MCF 10A (cell line): ENCODE measurements around the gene TMEM204. TPM values are rescaled to one million over a fixed set of nuclear protein-coding genes. Genes with fewer than 3 reads are reported as not detected.

Source experiments
- BruUV-seq: library from RNA; stranded (reverse); fragments of 400-500 nt; replicated peaks from 2 replicates; lab custom pipeline; 2021; lab: Mats Ljungman, UMichigan
- CTCF ChIA-PET: fragments of 300-600 bp; sonication (Branson Sonifier 250); formaldehyde crosslinking; extraction: SDS; loops from one replicate; lab custom pipeline; 2021; ENCODE audit warnings: antibody characterized with exemption, inconsistent platforms; lab: Yijun Ruan, JAX
- POLR2A ChIA-PET: fragments of 300-600, 350-650 bp; sonication (Branson Sonifier 250); formaldehyde crosslinking; extraction: SDS; loops from one replicate; lab custom pipeline; 2020; ENCODE audit warnings: antibody characterized with exemption, inconsistent platforms; lab: Yijun Ruan, JAX
- DNase-seq: peaks from one replicate; pipeline ENCODE4 v3.0.0-alpha.2; 2018; ENCODE audit not compliant: unreplicated experiment
- H3K27ac Mint-ChIP-seq: one replicate; pipeline ENCODE4 v1.8.0; 2022; ENCODE audit warnings: mild to moderate bottlenecking, low read depth, mixed read lengths; ENCODE audit not compliant: unreplicated experiment
- H3K27me3 Mint-ChIP-seq: one replicate; pipeline ENCODE4 v1.8.0; 2022; ENCODE audit warnings: mixed read lengths; ENCODE audit not compliant: insufficient read depth, unreplicated experiment
- H3K36me3 Mint-ChIP-seq: one replicate; pipeline ENCODE4 v1.8.0; 2022; ENCODE audit warnings: mild to moderate bottlenecking, moderate library complexity, mixed read lengths; ENCODE audit not compliant: insufficient read depth, unreplicated experiment
- H3K4me1 Mint-ChIP-seq: one replicate; pipeline ENCODE4 v1.8.0; 2022; ENCODE audit warnings: mixed read lengths; ENCODE audit not compliant: insufficient read depth, unreplicated experiment
- H3K4me3 Mint-ChIP-seq: one replicate; pipeline ENCODE4 v1.8.0; 2022; ENCODE audit warnings: mild to moderate bottlenecking, moderate library complexity, mixed read lengths; ENCODE audit not compliant: unreplicated experiment
- H3K9me3 Mint-ChIP-seq: one replicate; pipeline ENCODE4 v1.8.0; 2022; ENCODE audit warnings: mixed read lengths; ENCODE audit not compliant: unreplicated experiment
- CTCF ChIP-seq: fragments of 200-600 bp; IDR thresholded peaks from one replicate; pipeline ENCODE4 v1.8.0; 2022; ENCODE audit warnings: antibody characterized with exemption, mild to moderate bottlenecking; ENCODE audit not compliant: unreplicated experiment
- intact Hi-C: fragments of 100-400 bp; cut with micrococcal nuclease; formaldehyde crosslinking; loops from 2 replicates; pipeline ENCODE4 v1.14.1; 2022
- total RNA-seq: library from RNA; stranded (reverse); gene quantifications from 2 replicates; pipeline ENCODE4 v1.2.3, GENCODE V29; 2022

TMEM204 gene
- total RNA-seq, 1 experiment from 2014 or later = not detected

- CTCF ChIA-PET = interaction anchor here (0.7 kb wide), 1 partner anchor 153 kb away, joined by 3 read pairs; no protein-coding TSS in a partner anchor
- TF ChIP-seq CTCF = no peak
- no TSS peak for BruUV-seq
- no peaks in the 10 kb centered on the region for H3K9me3 Mint-ChIP-seq
- DNase-seq = no peak
- intact Hi-C loops = no loop called here
- no peak overlapping the region for H3K4me3 Mint-ChIP-seq
- H3K4me1 Mint-ChIP-seq = no peaks in the 10 kb centered on the region
- no peak overlapping the region for H3K27ac Mint-ChIP-seq
- H3K27me3 Mint-ChIP-seq = no peaks in the 10 kb centered on the region
- POLR2A ChIA-PET = interaction anchor here (0.6 kb wide), 1 partner anchor 158 kb away, joined by 3 read pairs; no protein-coding TSS in a partner anchor
- H3K36me3 Mint-ChIP-seq = peaks cover 7% of the 10 kb centered on the region
Measured at GRCh38 chr16:1496464-1496863, 37.0 kb upstream of the TMEM204 start.

GRCh38 chr16:1497014-1497598 is 36.4 kb upstream of the TMEM204 start:
- H3K9me3 Mint-ChIP-seq = no peaks in the 10 kb centered on the region
- no peak overlapping the region for H3K4me3 Mint-ChIP-seq
- peaks cover 7% of the 10 kb centered on the region for H3K36me3 Mint-ChIP-seq
- H3K27ac Mint-ChIP-seq = no peak overlapping the region
- intact Hi-C loops = no loop called here
- DNase-seq = no peak
- no TSS peak for BruUV-seq
- TF ChIP-seq CTCF = no peak
- ChIA-PET POLR2A (no interaction called here), CTCF (no interaction called here)
- H3K27me3 Mint-ChIP-seq = no peaks in the 10 kb centered on the region
- H3K4me1 Mint-ChIP-seq = no peaks in the 10 kb centered on the region

GRCh38 chr16:1498899-1499676 is 34.4 kb upstream of the TMEM204 start:
- CTCF ChIA-PET = interaction anchor here (0.8 kb wide), 1 partner anchor 170 kb away, joined by 3 read pairs; no protein-coding TSS in a partner anchor
- H3K27ac Mint-ChIP-seq = no peak overlapping the region
- BruUV-seq = no TSS peak
- H3K4me3 Mint-ChIP-seq = no peak overlapping the region
- H3K27me3 Mint-ChIP-seq = no peaks in the 10 kb centered on the region
- DNase-seq = no peak
- no peaks in the 10 kb centered on the region for H3K4me1 Mint-ChIP-seq
- POLR2A ChIA-PET = no interaction called here
- intact Hi-C loops = no loop called here
- TF ChIP-seq CTCF = no peak
- H3K9me3 Mint-ChIP-seq = no peaks in the 10 kb centered on the region
- H3K36me3 Mint-ChIP-seq = peaks cover 7% of the 10 kb centered on the region

GRCh38 chr16:1499756-1500464 is 33.6 kb upstream of the TMEM204 start:
- ChIA-PET CTCF (no interaction called here), POLR2A (no interaction called here)
- no peak overlapping the region for H3K27ac Mint-ChIP-seq
- no peaks in the 10 kb centered on the region for H3K9me3 Mint-ChIP-seq
- no peaks in the 10 kb centered on the region for H3K27me3 Mint-ChIP-seq
- no peak for TF ChIP-seq CTCF
- no peak overlapping the region for H3K4me3 Mint-ChIP-seq
- intact Hi-C loops = no loop called here
- DNase-seq = no peak
- BruUV-seq = no TSS peak
- no peaks in the 10 kb centered on the region for H3K4me1 Mint-ChIP-seq
- H3K36me3 Mint-ChIP-seq = peaks cover 7% of the 10 kb centered on the region
